Pancreas (tissue), 10 donors: Measurements from ENCODE around the gene BAG3. TPM values are rescaled to one million over a fixed set of nuclear protein-coding genes. Genes with fewer than 3 reads are reported as not detected.

Source experiments
- ATAC-seq, 4 donors: fragments of 200-7000 bp; cut with Tn5 transposase; one replicate each; pipeline versions ENCODE4 v1.8.0 to v1.9.1; 2020; ENCODE audit warnings: mild to moderate bottlenecking in 4 of 4, moderate library complexity in 4 of 4
- DNase-seq, 6 donors: peaks; one replicate each; pipeline ENCODE4 v3.0.0-alpha.2; 2020
- FAIRE-seq: peaks from 2 replicates; lab custom pipeline; 2012; peaks lifted over from hg19 to GRCh38; lab: Jason Lieb, UNC
- H3K27ac ChIP-seq, 4 donors: fragments of 200-600 bp; sonication (generic); 1 replicate in 3 of 4; 2 replicates in 1 of 4; pipeline versions ENCODE4 v1.5.0 to v1.8.0; 2020
- H3K27me3 ChIP-seq, 4 donors: fragments of 200-600 bp; one replicate each; pipeline ENCODE4 v1.8.0; 2021
- H3K36me3 ChIP-seq, 3 donors: fragments of 200-600 bp; sonication (generic) in 1 of 3; one replicate each; pipeline versions ENCODE4 v1.5.0 to v1.8.0; 2020 to 2021
- H3K4me1 ChIP-seq, 3 donors: fragments of 200-600 bp; one replicate each; pipeline ENCODE4 v1.8.0; 2021
- H3K4me3 ChIP-seq, 4 donors: fragments of 200-600 bp; sonication (generic) in 2 of 4; one replicate each; pipeline versions ENCODE4 v1.5.0 to v1.8.0; 2020 to 2021
- H3K9me3 ChIP-seq, 4 donors: fragments of 200-600 bp; one replicate each; pipeline ENCODE4 v1.8.0; 2021
- CTCF ChIP-seq, 4 donors: fragments of 200-600 bp; sonication (generic) in 3 of 4; IDR thresholded peaks; one replicate each; pipeline versions ENCODE4 v1.5.0 to v1.8.0; 2021; ENCODE audit warnings: antibody characterized with exemption in 4 of 4
- WGBS, 2 donors: extraction: QIAGEN DNeasy Blood & Tissue Kit; methylation state at CpG; one replicate each; pipeline ENCODE4 v1.1.7; 2013; 5-methylcytosine and 5-hydroxymethylcytosine counted together
- intact Hi-C, 3 donors: fragments of 100-400 bp; cut with DNase I; formaldehyde crosslinking; loops; one replicate each; pipeline versions ENCODE4 v1.11.1 to v1.14.2; 2022
- polyA plus RNA-seq, 2 donors: library from polyadenylated mRNA; stranded (reverse); fragments of 200-250 nt; gene quantifications; one replicate each; pipeline ENCODE4 v1.2.3, GENCODE V29; 2013
- total RNA-seq, 6 donors: library from RNA; stranded (reverse); fragmentation: NEBNext Ultra II Directional in 4 of 6; extraction: Animal tissue kit (Norgen Biotek cat#: 25700) in 4 of 6; gene quantifications; one replicate each; pipeline versions ENCODE4 v1.2.1 to v1.2.4, GENCODE V29; 2021 to 2023
- donor health status: healthy with polysubstance abuse.
- donor health status: DM: no; HTN: no; CAD: no; lungs with moderate emphysema.
- donor health status: DM: no; HTN: no; CAD: no.
- donor health status: control.
- donor health status: control.
- donor health status: Bipolar disorder and iron deficiency.
- donor health status: DM: yes; HTN: yes; CAD: no.
- donor health status: DM: no; HTN: no; CAD: no.
- donor health status: DM: no; HTN: no; CAD: no.
- donor health status: DM: yes; HTN: yes; CAD: no.

Gene BAG3
- total and polyA plus RNA-seq, 8 donors = 6.4 to 16.8 (median 8.8) TPM

- DNase-seq (no peak), FAIRE-seq (no peak), ATAC-seq (no peak)
- no peak overlapping the region for H3K4me3 ChIP-seq
- H3K9me3 ChIP-seq = no peaks in the 10 kb centered on the region
- intact Hi-C loops = no loop called here
- 55 to 58% methylated on average over 7 of the region's 7 CpGs for WGBS, 2 donors
- H3K27me3 ChIP-seq = no peaks in the 10 kb centered on the region
- no peaks in the 10 kb centered on the region for H3K4me1 ChIP-seq
- H3K36me3 ChIP-seq = no peaks in the 10 kb centered on the region
- no peak for TF ChIP-seq CTCF (IDR thresholded peaks at IDR 0.05)
- no peak overlapping the region for H3K27ac ChIP-seq
Observed at GRCh38 chr10:119638982-119639381, 12.2 kb upstream of the BAG3 start.

GRCh38 chr10:119640384-119640783 lies 10.8 kb upstream of the BAG3 start:
- DNase-seq (no peak), FAIRE-seq (no peak), ATAC-seq (no peak)
- 88 to 90% methylated on average over 6 of the region's 6 CpGs for WGBS, 2 donors
- Histone ChIP-seq H3K9me3 (no peaks in the 10 kb centered on the region), H3K4me3 (no peak overlapping the region), H3K27me3 (no peaks in the 10 kb centered on the region), H3K27ac (no peak overlapping the region), H3K4me1 (no peaks in the 10 kb centered on the region), H3K36me3 (no peaks in the 10 kb centered on the region)
- intact Hi-C loops = no loop called here
- no peak for TF ChIP-seq CTCF (IDR thresholded peaks at IDR 0.05)

GRCh38 chr10:119640875-119641526 lies 10.2 kb upstream of the BAG3 start:
- Histone ChIP-seq H3K4me3 (no peak overlapping the region), H3K9me3 (no peaks in the 10 kb centered on the region), H3K36me3 (no peaks in the 10 kb centered on the region), H3K4me1 (no peaks in the 10 kb centered on the region), H3K27me3 (no peaks in the 10 kb centered on the region), H3K27ac (no peak overlapping the region)
- ATAC-seq (peak in 2 of 4 donors; percentile 9 to 31), FAIRE-seq (no peak), DNase-seq (no peak)
- 50 to 58% methylated on average over 8 of the region's 8 CpGs for WGBS, 2 donors
- TF ChIP-seq CTCF (IDR thresholded peaks at IDR 0.05) = no peak
- intact Hi-C loops = no loop called here

- Histone ChIP-seq H3K4me1 (no peaks in the 10 kb centered on the region), H3K27ac (no peak overlapping the region), H3K27me3 (no peaks in the 10 kb centered on the region), H3K36me3 (no peaks in the 10 kb centered on the region), H3K4me3 (no peak overlapping the region), H3K9me3 (no peaks in the 10 kb centered on the region)
- DNase-seq (no peak), FAIRE-seq (no peak), ATAC-seq (no peak)
- 83 to 93% methylated on average over 2 of the region's 2 CpGs for WGBS, 2 donors
- intact Hi-C loops = no loop called here
- no peak for TF ChIP-seq CTCF (IDR thresholded peaks at IDR 0.05)
Observed at GRCh38 chr10:119642556-119643111, 8.5 kb upstream of the BAG3 start.
